A673 (cell line): ENCODE measurements around the gene DEPDC1.

ENCODE experiments used
- CTCF ChIP-seq: fragments of 300-800, 200-600 bp; sonication (generic); conservative IDR thresholded peaks from 2 replicates; pipeline ENCODE4 v1.5.1; 2017; ENCODE audit warnings: low read depth, mild to moderate bottlenecking, antibody characterized with exemption, low read length, moderate library complexity, mixed read lengths
- EZH2 ChIP-seq: fragments of 200-600 bp; sonication (generic); IDR thresholded peaks from 2 replicates; pipeline ENCODE4 v1.6.1; 2017; ENCODE audit warnings: borderline replicate concordance, low read depth, mild to moderate bottlenecking, mixed read lengths, antibody characterized with exemption, low read length; ENCODE audit not compliant: poor library complexity, severe bottlenecking

DNA sequence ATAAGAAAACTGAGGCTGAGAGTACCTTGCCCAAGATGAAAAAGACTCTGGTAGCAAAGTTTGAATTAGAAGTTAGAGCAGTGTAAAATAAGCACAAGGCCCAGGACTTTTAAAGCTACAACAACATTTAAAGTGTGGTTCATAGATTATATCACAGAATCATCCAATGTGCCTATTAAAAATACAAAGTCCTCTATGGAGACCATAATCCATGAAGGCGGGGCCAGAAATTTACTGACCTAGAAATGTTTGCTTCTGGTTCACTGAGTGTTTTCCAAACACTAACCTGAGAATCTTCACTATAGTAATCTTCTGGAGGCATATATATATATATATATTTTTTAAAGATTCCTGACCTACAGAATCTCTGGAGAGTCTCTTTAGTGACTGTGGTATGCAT lies 12.3 kb downstream of the DEPDC1 start:
- no peak for TF ChIP-seq CTCF
- TF ChIP-seq EZH2: no peak
